ENCODE results near the gene C8G.

C8G gene

DNA sequence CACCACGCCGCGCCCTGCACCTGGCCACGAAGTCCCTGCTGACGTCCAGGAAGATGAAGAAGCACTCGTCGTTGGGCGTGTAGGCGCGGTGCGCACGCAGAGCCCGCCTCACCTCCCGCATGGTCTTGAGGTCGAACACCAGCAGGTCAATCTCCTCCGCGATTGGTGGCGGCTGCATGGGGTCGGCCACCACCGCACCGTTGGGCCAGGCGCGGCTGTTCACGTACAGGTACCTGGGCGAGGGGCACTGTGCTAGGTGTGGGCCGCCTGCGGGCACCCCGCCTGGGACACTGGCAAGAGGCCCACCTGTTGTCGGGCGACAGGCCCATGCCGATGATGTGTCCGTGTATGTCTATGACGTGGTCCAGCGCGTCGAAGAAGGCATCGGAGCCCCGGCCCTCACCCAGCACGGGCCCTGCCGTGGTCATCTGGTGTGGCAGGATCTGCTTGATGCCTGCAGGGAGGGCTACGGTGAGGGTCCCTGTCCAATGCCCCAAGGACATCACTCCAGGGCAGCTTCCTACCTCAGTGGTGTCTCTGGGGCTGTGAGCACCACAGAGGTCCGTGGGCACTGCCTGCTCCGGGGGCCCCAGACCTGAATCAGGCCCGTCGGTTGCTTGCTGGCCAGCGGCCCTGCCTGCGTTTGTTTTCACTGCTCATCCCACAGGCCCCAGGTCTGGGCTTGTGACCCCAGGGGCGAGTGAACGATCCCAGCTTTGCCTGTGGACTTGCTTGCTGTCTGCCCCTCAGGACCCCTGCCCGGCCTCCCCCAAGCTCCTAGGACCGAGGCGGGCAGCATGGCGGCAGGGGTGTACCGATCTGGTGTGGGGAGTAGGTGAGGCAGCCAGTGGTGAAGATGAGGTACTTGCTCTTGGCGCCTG, 3.6 kb upstream of the C8G start:
- DNase-seq (no peak), ATAC-seq (no peak)

DNA sequence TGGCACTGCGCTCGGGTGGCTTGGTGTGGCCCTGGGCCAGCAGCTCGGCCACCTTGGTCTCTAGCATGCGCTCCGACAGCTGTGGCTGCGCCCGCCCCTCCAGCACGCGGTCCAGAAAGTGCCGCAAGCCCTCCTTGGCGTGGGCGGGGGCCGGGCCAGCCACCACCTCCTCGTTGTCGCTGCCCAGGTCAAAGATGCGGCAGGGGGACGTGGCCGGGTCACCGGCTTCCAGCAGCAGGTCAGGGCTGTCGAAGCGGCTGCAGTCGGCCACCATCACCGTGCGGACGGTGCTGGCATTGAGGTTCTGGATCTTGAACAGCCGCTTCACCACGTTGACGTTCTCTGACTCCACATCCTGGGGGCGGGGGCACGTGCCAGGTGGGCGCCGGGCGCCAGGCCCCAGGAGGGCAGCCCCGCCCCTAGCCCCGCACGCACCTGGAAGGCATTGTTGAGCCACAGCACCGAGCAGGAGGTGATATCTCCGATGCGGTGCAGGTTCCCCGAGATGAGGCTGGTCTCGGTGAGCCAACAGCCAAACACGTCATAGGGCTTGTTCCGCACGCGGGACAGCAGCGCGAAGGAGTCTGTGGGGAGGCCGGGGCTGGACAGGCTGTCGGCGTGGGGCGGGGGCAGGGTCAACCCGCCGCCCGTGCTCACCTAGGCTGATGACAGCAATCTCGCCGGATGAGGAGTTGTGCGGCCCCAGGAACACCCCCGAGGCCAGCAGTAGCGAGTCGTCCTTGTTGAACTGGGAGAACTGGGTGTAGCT, 2.7 kb upstream of the C8G start:
- DNase-seq (no peak), ATAC-seq (no peak)

DNA sequence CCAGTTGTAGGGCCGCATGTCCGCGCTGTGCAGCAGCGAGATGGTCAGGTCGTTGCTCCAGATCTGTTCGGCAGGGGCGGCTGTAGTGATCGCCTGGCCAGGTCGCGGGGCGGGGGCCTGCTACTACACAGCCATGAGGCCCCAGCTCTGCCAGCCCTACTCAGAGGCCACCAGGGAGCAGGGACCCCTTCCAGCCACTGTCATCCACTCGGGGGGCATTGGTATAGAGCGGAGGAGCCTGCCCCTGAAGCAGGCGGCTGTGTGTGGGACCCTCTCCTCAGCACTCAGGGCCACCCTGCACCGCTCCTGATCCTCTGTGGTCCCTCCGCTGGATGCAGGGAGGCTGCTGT, 2.2 kb upstream of the C8G start:
- ATAC-seq (no peak), DNase-seq (no peak)

DNA sequence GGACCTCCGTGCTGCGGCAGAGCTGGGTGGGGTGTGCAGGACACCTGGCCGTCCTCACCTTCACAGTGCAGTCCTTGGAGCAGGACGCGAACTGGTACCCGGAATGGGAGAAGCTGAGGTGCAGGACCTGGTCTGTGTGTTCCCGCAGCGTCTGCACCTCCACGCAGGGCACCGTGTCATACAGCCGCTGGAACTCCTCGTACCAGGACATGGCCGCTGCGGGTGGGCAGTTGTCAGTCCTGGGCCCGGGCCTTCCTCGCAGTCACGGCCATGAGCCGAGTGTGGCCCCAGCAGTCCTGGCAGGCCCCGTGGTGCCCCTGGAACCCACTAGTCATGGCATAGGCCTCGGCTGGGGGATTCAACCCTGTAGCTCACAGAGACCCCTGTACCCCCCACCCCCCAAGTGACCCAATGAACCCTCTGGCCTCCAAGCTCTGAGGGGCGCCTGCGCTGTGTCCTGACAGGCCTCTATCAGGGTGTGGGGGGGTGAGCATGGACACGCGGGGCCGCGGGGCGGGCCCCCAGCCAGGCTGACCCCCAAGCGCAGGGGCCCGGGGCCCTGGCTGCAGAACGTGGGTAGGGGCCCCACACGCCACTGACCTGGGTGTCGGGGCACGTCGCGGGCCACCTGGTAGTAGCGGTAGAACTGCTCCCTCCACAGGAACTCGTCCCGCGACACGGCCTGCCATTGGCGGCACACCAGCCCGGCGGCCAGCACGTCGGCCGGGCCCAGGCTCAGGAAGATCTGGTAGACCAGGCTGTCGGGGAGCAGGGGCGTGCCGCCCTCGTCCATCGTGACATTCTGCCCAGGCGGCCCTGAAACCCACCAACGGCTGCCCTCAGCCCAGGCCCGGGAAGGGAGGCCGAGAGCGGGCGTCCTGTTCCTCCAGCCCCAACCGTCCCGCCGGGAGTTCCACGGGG, 1.5 kb upstream of the C8G start:
- peak; percentile 57 for DNase-seq
- peak; percentile 16 for ATAC-seq

DNA sequence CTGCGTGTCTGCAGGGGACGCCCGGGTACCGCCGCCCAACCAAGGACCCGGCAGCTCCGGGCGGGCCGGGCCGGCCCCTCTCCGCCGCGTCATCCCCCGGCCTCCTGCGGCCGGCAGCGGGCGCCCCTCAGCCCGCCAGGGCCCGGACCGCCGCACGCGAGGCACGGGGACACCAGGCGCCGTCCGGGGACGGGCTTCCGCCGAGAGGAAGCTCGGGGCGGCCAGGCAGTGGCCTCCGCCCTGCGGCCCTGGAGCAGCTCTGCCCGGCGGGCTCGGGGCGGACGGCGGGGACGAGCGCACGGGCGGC, 878 bp upstream of the C8G start:
- DNase-seq: peak; percentile 56
- peak; percentile 41 for ATAC-seq

DNA sequence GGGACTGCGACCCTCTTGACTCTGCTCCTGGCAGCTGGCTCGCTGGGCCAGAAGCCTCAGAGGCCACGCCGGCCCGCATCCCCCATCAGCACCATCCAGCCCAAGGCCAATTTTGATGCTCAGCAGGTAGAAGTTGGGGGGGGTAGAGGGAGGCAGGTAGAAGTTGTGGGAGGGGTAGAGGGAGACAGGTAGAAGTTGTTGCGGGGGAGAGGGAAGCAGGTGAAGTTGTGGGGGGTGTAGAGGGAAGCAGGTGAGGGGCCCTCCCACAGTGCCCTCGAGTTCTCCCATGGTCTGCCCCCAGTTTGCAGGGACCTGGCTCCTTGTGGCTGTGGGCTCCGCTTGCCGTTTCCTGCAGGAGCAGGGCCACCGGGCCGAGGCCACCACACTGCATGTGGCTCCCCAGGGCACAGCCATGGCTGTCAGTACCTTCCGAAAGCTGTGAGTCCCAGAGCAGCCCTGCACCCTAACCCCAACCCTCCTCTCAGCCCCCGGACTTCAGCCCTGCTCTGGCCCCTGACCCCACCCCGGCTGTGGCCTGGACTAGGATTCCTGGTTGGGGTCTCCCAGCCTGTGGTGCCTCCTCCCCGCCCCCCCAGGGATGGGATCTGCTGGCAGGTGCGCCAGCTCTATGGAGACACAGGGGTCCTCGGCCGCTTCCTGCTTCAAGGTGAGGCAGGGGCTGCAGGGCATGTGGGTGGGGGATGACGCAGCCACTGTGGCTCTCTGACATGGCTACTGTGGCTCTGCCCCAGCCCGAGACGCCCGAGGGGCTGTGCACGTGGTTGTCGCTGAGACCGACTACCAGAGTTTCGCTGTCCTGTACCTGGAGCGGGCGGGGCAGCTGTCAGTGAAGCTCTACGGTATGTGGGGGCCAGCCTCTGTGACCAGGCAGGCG, 537 bp downstream of the C8G start:
- no peak for DNase-seq
- ATAC-seq: no peak

DNA sequence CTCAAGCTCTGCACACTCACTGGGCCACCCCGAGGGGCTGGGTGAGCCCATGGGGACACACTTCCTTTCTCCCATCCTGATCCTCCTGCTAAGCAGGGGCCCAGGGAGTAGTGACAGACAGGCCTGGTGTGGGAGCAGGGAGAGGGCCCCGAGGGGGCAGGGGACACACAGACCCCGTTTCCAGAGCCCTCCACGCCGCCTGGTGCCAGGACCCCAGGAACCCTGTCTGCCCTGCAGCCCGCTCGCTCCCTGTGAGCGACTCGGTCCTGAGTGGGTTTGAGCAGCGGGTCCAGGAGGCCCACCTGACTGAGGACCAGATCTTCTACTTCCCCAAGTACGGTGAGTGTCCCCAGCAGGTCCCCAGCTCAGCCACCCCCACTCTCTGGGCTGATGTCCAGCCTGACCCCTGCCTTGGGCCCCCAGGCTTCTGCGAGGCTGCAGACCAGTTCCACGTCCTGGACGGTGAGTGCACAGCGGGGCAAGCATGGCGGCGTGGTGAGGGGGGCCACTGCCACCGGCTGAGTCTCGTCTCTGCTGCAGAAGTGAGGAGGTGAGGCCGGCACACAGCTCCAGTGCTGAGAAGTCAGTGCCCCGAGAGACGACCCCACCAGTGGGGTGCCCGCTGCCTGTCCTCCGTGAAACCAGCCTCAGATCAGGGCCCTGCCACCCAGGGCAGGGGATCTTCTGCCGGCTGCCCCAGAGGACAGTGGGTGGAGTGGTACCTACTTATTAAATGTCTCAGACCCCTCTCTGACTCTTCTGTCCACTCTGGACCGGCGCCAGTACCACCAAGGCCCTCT, 1.4 kb downstream of the C8G start:
- DNase-seq (peak; percentile 5), ATAC-seq (no peak)

DNA sequence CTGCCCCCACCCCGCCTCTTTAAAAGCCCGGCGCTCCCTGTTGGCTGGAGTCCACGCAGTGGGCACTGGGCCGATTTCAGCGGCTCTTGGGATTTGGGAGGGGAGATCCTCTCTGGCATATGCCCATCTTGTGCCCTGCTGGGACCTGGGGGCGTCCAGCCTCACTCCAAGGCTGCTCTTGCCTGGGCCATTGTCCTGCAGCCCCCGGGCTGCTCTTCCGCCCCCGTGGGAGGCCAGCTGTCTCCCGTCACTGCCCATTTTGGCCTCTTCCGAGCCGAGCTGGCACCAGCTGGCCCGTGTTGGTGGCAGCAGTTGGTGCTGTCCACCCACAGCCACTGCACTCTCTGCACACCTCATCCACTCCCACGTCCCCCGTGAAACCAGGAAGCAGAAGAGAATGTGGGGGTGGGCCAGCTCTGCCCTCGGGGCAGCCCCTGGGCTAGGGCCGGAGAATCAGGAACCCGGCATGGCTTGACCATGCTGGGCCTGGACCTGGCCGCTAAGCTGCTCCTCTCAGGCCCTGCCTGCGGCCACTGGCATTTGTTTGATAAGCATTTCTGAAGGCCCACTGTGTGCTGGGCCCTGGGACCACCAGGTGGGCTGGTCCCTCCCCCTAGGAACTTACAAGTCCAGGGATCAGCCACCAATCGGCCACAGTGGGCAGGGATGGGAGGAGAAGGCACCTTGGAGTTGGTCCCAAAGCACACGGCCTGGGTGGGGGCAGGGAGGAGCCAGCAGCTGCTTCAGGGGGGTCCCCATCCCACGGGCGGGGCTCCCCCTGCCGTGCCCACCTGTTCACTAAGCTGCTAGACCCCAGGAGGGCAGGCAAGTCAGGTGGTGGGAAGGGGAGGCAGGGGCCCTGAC, 2.2 kb downstream of the C8G start:
- peak; percentile 4 for DNase-seq
- ATAC-seq: no peak

DNA sequence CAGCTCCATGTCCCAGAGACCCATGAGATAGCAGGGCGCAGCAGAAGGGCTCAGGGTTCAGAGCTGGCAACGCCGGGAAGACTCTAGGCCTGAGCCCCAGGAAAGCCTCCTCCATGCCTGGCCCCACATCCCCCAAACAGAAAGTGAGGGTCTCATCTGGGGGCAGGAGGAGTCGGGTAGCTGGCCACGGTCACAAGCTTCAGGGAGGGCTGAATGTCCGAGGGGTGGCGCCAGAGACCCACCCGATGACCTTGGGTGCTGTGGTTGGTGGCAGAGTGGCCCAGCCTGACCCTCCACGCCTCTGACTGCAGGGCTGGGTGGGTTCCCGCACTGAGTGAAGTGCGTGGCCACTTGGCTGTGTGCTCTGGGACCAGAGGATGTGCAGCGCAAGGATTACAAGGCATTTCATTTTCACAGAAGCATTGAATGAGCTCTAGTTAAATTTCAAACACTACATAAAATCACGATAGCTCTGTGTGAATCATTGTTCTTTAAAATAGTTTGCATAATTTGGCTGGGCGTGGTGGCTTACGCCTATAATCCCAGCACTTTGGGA, 3.0 kb downstream of the C8G start:
- ATAC-seq (no peak), DNase-seq (peak; percentile 62)

DNA sequence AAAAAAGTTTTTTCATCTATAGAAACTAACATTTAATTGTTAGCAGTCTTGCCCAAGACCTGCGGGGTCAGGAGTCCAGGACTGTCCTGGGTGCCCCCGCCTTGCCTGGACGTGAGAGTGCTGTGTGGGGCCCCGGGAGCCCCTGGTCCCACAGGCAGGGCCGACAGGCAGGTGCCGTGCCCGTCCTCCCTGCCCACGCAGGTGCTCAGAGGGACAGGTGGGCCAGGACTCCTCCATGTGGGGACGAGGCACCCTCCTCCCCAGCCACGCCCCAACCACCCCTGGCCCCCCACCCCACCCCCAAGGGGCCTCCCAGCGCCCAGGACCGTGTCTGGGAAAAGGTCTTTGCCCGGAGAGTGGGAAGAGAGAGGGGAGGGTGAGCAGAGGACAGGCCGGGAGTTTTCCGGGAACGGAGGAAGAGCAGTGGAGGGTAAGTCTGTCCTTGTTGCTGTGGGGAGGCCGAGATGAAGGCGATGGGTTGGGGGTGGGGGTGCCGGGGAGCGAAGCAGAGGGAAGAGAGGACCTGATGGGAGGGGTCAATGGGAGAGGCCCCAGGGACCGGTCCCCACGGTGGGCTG, 4.3 kb downstream of the C8G start:
- DNase-seq: no peak
- no peak for ATAC-seq

DNA sequence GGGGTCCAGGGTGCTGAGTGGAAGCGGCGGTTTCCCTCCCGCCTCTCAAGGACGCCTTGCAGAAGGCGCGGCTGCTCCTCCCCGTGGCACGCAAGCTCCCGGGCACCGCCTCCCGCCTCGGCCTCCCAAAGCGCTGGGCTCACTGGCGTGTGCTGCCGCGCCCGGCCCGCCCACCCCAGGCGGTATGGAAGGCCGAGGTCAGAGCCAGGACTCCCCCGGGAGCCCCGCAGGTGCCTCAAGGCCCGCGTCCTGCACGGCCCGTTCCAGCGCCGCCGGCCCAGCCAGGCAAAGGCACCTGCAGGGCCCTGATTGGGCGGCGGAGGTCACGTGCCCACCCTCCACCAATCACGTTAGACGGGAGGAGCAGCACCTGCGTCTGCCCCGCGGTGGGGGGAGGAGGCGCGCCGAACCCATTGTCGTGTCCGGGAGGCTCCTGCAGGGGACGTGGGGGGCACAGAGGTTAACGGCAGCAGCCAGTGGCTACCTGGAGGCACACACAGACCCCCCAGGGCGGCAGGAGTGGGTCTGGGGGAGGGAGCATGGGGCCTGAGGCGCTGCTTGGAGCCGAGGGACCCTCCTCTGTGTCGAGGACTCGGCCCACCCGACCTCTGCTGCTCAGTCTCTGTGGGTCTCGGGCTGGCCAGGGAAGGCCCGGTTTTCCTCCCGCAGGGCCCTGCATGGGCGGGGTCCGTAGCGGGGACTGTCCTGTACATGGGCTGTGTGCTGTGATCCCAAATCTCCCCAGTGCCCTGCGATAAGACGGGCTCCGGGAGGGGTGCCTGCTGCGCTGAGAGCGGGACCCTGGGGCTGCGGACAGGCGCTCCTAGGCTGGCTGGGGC, 5.0 kb downstream of the C8G start:
- ATAC-seq (peak; percentile 92), DNase-seq (peak; percentile 97)

DNA sequence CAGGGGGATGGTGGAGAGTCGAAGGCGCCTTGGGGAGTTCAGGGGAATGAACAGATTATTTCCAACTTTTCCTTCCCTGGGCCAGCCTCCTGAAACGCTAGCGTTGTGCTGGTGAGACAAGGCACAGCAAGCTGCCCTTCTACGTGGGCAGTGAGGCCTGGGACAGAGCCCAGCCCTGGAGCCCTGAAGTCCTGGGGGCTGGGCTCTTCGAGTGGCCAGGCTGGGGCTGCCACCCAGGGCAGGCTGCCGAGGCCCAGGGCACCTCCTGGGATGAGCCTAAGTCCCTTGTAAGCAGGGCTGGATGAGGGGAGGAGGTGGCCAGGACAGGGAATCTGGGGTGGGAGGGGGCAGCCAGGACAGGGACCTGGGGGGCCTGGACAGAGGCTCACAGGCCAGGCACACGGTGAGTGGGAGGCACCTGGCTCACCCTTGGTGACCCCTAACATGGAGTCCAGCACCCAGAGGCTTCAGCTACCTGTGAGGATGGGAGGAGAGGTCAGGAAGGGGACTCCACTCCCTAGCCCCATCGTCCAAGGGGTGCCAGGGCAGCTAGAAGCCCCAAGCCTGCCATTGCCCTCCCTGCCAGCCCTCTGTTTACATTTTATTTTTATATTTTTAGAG, 5.7 kb downstream of the C8G start:
- DNase-seq: no peak

DNA sequence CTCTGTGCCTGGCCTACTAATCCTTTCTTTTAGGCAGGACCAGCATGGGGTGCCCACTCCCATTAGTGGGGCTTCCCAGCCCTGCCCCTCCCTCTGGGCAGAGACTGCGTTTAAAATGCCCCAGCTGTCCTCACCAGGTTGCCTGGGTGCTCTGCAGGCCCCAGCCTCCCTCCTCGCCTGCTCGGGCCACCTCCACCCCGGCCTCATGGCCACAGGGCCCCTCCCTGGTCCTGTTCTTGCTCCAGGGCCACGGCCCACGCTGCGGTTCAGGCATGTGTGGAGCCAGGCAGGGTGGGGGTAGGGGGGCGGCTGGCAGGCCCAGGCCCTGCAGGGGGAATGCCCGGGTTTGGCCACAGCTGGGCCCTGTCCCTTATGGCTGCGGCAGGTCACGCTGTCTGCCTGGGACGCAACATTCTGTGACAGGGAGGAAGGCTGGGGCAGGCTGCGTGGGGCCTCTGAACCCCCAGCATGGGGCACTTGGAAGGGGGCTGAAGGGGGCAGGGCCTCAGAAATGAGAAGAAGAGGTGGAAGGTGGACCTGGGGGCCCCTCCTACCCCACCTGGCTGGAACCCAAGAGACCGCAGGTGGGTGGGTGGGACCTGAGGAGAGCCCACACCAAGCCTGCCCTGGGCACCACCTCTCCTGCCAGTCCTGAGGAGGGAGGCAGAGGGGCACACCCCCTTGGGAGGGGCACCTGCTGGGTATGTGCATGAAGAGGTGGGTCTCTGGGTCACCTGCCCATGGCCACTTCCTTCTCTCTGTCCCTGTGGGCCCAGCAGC, 6.7 kb downstream of the C8G start, which contains the start of gene LCN12:
Gene LCN12, plus strand, starts transcription at position 733 of the 780 bp plus-strand sequence. CDS start 55 bp downstream, outside the sequence.
- DNase-seq (no peak), ATAC-seq (no peak)

More for the DNA sequence above, 5.7 kb downstream of the C8G start:
- no peak for ATAC-seq

DNA sequence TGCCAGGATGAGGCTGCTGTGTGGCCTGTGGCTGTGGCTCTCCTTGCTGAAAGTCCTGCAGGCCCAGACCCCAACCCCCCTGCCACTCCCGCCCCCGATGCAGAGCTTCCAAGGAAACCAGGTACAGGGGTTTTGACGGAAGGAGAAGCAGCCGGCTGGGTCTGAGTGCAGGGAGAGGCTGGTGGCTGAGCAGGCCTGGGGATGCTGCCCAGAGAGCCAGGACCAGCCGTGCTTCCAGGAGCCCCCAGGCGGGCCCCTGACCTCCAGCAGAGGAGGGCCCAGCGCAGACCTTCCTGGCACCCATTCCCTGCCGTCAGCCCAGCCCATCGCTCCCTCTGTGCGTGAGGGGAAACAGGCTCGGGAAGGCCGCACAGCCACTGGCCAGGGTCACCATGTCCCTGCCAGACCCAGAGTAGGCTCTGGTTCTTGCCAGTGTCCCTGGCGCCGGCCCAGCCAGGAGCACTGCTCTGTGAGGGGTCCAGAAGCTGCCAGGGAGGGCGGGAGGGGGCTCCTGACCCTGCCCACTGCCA, 7.3 kb downstream of the C8G start:
- ATAC-seq: no peak
- no peak for DNase-seq

DNA sequence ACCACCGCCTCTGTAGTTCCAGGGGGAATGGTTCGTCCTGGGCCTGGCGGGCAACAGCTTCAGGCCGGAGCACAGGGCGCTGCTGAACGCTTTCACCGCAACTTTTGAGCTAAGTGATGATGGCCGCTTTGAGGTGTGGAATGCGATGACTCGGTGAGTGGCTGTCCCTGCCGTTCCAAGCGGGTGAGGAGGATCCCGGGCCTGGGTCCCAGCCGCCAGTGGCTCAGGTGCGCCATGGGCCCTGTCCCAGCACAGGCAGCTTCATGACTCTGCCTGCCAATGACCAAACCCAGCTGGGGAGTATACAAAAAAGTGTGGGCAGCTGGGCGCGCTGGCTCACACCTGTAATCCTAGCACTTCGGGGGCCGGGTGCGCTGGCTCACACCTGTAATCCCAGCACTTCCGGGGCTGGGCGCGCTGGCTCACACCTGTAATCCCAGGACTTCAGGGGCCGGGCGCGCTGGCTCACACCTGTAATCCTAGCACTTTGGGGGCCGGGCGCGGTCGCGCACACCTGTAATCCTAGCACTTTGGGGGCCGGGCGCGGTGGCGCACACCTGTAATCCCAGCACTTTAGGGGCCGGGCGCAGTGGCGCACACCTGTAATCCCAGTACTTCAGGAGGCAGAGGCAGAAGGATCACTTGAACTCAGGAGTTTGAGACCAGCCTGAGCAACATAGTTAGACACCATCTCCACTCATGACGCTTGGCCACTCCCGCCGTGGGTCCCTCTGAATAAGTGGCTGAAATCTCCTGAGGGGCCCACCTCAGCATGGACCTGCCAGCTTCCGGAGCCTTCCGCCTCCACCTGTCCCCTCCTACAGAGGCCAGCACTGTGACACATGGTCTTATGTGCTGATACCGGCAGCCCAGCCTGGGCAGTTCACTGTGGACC, 8.1 kb downstream of the C8G start:
- ATAC-seq (no peak), DNase-seq (no peak)
